ENCODE data around the gene KCNQ1.

DNA sequence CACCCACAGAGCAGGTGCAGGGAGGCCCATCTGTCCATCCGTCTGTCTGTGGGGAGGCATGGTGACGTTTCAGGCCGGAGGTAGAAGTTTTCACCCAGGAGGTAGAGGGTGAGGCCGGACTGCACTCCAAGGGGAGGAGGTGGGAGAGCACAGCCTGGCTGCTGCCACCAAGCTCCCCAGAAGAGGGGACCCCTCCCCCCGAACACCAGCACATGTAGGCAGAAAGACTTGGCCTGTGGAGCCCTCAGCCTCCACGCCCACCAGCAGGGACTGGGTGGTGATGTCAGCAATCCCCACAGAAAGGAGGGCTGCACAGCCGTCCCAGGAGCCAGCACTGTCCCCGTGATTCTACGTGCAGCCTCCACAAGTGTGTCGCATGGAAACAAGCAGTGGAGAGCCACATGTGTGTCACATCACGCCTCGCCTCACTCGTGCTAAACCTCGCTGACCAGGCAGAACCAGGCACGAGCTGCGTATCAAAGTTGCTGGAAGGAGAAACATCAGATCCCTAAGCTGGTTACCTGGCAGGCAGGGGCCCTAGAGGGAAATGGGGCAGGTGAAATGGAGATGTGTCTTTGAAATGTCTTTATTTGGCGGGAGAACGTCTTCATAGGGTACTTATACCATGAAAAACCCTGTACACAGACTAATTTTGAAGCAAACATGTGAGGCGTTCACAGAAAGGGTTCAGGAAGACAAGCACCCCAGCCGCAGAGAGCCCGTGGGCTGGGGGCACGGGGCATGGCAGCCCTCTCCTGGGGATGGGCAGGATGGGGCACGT, 391.7 kb downstream of the KCNQ1 start:
- TF ChIP-seq EP300 (IDR thresholded peaks at IDR 0.05) (no peak), POLR2AphosphoS5 (IDR thresholded peaks at IDR 0.05) (peak in 1 of 2 donors; percentile 7), POLR2A (IDR thresholded peaks at IDR 0.05) (no peak)
- TF ChIP-seq, protein P1, sequence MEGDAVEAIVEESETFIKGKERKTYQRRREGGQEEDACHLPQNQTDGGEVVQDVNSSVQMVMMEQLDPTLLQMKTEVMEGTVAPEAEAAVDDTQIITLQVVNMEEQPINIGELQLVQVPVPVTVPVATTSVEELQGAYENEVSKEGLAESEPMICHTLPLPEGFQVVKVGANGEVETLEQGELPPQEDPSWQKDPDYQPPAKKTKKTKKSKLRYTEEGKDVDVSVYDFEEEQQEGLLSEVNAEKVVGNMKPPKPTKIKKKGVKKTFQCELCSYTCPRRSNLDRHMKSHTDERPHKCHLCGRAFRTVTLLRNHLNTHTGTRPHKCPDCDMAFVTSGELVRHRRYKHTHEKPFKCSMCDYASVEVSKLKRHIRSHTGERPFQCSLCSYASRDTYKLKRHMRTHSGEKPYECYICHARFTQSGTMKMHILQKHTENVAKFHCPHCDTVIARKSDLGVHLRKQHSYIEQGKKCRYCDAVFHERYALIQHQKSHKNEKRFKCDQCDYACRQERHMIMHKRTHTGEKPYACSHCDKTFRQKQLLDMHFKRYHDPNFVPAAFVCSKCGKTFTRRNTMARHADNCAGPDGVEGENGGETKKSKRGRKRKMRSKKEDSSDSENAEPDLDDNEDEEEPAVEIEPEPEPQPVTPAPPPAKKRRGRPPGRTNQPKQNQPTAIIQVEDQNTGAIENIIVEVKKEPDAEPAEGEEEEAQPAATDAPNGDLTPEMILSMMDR (IDR thresholded peaks at IDR 0.05), result no peak

Measured in upper lobe of left lung (tissue), 4 donors.